GM21529 (cell line): ENCODE results near the gene SWT1.
"Not testable (repeated sequence)": the region's sequence is repeated elsewhere in the genome, so short reads cannot be mapped to it uniquely, and the experiment has no call there.

Experiments used
- ATAC-seq: cut with Tn5 transposase; IDR thresholded peaks from one replicate; pipeline ENCODE4 v1.9.1; 2021; ENCODE audit not compliant: unreplicated experiment

Gene SWT1

DNA sequence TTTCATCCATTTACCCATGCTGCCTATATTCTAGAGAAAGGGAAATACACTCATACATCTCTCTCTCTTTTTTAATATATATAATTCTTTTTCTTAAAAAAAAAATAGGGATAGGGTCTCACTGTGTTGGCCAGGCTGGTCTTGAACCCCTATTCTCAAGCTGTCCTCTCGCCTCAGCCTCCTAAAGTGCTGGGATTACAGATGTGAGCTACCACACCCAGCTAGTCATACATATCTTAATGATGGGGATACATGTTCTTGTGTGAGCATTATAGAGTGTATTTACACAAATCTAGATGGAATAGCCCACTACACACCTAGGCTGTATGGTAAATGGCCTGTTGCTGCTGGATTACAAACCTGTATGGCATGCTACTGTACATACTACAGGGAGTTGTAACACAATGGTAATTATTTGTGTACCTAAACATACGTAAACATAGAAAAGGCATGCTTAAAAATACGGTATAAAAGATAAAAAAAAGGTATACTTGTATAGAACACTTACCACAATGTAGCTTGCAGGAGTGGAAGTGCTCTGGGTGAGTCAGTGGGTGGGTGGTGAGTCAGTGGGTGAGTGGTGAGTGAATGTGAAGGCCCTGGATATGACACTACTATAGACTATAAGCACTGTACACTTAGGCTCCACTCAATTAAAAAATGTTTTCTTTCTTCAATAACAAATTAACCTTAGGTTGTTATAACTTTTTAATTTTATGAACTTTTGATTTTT, 87.2 kb downstream of the SWT1 start:
- ATAC-seq: no peak

- no peak for ATAC-seq
These were observed 88.5 kb downstream of the SWT1 start for GRCh38 chr1:185245466-185245865.

GRCh38 chr1:185249563-185249962, 92.6 kb downstream of the SWT1 start:
- ATAC-seq: no peak

- ATAC-seq: no peak
These were observed 93.1 kb downstream of the SWT1 start for GRCh38 chr1:185250063-185250462.

GRCh38 chr1:185251928-185252327, 95.0 kb downstream of the SWT1 start:
- not testable (repeated sequence) for ATAC-seq

DNA sequence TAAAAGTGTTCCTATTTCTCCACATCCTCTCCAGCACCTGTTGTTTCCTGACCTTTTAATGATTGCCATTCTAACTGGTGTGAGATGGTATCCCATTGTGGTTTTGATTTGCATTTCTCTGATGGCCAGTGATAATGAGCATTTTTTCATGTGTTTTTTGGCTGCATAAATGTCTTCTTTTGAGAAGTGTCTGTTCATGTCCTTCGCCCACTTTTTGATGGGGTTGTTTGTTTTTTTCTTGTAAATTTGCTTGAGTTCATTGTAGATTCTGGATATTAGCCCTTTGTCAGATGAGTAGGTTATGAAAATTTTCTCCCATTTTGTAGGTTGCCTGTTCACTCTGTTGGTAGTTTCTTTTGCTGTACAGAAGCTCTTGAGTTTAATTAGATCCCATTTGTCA, 95.4 kb downstream of the SWT1 start:
- not testable (repeated sequence) for ATAC-seq

- ATAC-seq: not testable (repeated sequence)
These were observed 98.6 kb downstream of the SWT1 start for GRCh38 chr1:185255595-185255994.

DNA sequence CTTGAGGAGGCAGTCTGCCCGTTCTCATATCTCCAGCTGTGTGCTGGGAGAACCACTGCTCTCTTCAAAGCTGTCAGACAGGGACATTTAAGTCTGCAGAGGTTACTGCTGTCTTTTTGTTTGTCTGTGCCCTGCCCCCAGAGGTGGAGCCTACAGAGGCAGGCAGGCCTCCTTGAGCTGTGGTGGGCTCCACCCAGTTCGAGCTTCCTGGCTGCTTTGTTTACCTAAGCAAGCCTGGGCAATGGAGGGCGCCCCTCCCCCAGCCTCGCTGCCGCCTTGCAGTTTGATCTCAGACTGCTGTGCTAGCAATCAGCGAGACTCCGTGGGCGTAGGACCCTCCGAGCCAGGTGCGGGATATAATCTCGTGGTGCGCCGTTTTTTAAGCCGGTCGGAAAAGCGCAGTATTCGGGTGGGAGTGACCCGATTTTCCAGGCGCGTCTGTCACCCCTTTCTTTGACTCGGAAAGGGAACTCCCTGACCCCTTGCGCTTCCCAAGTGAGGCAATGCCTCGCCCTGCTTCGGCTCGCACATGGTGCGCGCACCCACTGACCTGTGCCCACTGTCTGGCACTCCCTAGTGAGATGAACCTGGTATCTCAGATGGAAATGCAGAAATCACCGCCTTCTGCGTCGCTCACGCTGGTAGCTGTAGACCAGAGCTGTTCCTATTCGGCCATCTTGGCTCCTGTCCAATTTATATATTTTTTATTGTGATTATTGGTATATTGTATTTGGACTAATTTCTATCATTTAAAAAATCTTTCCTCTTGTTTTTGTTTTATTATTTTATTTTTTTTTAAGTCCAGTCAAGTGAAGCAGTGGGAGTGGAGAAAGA, 100.4 kb downstream of the SWT1 start:
- ATAC-seq: not testable (repeated sequence)

DNA sequence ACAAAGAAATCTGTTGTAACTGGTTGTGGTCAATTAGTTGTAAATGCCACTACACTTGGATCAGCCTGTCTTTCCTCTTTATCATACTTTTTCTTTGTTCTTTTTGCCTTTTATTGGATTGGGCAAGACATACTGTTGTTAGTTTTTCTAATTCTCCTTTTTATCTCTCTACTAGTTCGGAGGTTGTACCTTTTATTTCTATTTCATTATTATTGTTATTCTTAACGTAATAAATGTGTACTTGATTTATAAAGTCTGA, 100.9 kb downstream of the SWT1 start:
- no peak for ATAC-seq

DNA sequence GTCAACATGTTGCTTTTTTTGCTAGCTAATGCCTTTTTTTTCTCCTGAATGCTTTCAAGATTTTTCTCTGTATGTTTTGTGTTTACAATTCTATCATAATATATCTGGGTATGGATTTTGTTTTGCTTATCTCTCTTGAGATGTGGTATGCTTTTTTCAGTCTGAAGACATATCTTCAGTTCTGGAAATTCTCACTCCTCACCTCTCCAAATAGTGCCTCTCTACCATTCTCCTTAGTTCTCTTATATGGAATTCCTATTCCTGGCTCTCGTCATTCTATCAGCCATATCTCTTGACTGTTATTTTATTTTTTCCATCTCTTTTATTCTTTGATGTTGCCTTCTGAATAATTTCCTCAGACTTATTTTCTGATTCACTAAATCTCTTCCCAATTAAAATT, 101.7 kb downstream of the SWT1 start:
- no peak for ATAC-seq

GRCh38 chr1:185260611-185261010, 103.6 kb downstream of the SWT1 start:
- ATAC-seq: no peak

DNA sequence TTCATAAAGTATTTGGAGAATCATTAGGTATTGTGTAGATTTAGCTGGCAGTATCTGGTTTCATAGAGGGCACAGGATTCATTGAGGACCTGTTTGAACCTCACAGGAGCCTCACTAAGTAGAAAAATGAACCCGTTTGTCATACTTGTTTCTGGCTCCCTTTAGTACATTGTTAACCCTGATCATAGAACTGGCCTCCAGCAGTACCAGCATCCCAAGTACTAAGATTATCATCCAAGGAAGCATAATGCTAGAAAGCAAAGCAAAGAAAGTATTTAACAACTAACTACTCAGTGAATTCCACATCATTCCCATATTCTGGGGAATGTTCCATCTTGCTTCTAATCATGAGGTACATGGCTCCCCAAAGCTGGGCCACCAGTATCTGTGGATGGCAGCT, 105.2 kb downstream of the SWT1 start:
- ATAC-seq: no peak

DNA sequence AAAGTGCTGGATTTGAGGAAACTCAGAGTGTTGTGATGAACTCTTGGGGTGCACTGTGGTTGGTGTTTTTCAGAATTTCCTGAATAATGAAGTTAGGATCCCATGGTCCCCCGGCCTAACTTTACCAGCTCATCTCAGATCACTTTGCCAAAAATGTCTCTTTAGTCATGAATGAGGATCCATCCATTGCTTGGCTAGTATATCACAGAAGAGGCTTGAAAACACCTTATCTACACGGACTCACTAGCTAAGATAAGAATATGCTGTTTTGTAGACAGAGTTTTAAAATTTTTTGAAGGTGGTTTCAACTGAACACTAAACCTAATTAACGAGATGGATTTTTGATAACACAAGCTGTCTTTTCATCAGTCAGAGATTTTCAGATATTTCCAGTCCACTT, 106.3 kb downstream of the SWT1 start:
- no peak for ATAC-seq

GRCh38 chr1:185263780-185264179, 106.8 kb downstream of the SWT1 start:
- ATAC-seq: no peak

DNA sequence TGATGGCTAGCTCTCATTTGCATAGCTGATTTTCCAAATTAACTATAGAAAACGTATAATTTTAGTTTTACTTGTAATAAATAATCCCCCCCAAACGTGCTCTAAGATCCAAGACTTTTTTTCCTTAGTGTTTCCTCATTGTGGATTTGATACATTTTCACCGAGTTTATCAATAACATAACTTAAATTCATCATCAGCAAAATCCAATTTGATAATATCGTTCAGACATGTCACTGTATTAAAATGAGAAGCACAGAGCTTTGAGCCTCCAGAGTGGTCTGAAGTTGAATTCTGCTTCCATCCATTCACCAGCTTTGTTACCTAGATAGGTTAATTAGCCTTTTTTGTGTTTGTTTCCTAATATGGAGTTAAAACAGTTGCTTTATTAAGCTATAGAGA, 108.3 kb downstream of the SWT1 start:
- ATAC-seq: no peak

GRCh38 chr1:185267301-185267700, 110.3 kb downstream of the SWT1 start:
- no peak for ATAC-seq

DNA sequence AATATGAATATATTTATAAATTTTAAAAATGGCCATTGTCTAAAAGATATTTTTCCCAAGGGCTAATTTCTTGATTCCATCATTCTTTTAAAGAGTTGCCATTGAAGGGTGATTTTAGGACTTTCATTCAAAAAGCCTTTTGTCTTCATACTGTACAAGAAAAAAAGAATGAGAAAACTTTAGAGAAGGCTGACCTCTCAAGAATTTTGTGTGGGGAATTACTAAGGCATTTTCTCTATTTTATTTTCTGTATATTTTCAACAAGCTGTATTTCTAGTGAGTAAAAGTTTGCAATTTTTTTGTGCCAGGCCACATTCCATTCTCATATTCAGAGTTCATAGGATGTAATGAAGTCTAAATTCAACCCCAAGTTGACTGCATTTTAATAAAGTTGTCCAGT, 110.7 kb downstream of the SWT1 start:
- ATAC-seq: no peak

- ATAC-seq: no peak
These were observed 111.4 kb downstream of the SWT1 start for GRCh38 chr1:185268352-185268751.

DNA sequence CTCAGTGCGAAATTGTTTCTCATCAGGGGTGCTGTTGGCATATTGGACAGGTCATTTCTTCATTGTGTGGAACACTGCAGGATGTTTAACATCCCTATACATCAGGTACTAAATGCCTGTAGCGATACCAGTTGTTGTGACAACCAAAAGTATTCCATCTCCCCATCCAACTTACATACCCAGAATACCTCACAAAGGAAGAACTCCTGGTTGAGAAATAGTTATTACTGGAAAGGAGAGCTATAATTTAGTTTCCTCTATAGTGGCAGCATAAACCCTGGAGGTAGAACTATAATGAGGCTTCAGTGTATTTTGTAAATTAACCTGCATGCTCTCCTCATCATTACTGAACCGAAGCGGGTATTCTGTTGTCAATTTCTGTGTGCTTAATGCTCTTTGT, 115.0 kb downstream of the SWT1 start:
- ATAC-seq: no peak

DNA sequence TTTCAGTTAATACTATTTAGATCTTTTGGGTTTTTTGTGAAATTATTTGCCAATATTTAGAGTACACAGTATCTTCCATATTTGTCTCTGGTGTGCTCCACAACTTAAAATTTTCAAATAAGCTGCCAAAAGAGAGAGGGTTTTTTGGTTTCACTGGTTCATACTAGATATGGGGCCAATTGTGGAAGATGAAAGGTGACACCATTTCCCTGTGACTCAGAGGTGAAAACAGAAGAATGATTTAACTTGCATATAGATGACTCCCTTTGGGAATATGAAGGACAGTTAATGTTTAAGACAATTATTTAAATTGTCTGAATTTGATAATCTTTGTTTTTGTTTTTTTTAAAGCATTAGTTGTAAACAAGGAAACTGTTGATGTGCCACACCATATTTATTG, 122.6 kb downstream of the SWT1 start:
- no peak for ATAC-seq

DNA sequence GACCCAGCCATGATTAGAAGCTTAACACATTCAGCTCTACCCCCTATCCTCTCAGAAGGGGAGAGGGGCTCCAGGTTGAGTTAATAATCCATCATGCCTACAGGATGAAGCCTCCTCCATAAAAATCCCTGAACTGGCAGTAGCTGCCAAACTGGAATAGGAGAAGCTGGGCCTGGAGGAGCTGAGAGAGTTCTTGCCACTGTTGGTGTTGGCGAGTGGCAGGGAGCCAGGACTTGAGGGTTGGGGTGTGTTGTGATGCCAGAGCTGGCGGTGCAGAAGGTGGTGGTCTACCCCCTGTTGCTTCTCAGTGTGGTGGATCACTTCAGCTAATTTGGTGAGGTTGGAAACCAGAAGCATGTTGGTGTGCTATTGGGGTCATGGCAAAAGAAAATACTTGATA, 123.6 kb downstream of the SWT1 start:
- no peak for ATAC-seq

GRCh38 chr1:185281245-185281644, 124.3 kb downstream of the SWT1 start:
- peak; percentile 92 for ATAC-seq

DNA sequence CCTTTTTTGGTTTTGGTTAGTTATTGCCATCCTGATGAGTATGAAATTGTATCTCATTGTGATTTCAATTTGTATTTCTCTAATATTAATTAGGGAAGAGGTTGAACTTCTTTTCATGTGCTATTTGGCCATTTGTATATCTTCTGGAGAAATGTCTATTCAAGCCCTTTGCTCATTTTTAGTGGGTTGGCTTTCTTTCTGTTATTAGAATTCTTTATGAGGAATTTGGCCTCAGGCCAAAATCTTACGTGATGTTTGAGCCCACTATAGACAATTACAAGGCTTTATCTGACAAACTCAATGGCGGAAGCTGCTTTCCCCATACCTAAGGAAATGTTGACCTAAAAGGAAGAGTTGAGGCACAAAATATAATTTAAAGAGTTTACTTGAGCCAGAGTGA, 127.1 kb downstream of the SWT1 start:
- no peak for ATAC-seq
